Ishikawa (cell line): ENCODE measurements around the gene ARHGAP22.

ENCODE experiments used
- CEBPB ChIP-seq: IDR thresholded peaks from 2 replicates; pipeline ENCODE4 v1.6.1; 2012
- CREB1 ChIP-seq: IDR thresholded peaks from 2 replicates; pipeline ENCODE4 v1.6.1; 2012; ENCODE audit warnings: low read depth
- EGR1 ChIP-seq: IDR thresholded peaks from 2 replicates; pipeline ENCODE4 v1.6.1; 2012
- EP300 ChIP-seq: IDR thresholded peaks from 2 replicates; pipeline ENCODE4 v1.6.1; 2012; ENCODE audit warnings: borderline replicate concordance
- FOXM1 ChIP-seq: IDR thresholded peaks from 2 replicates; pipeline ENCODE4 v1.6.1; 2012; ENCODE audit warnings: low read depth, borderline replicate concordance
- MAX ChIP-seq: IDR thresholded peaks from 2 replicates; pipeline ENCODE4 v1.6.1; 2012
- NFIC ChIP-seq: IDR thresholded peaks from 2 replicates; pipeline ENCODE4 v1.6.1; 2012
- RAD21 ChIP-seq: IDR thresholded peaks from 2 replicates; pipeline ENCODE4 v1.6.1; 2012; ENCODE audit warnings: low read depth
- REST ChIP-seq: IDR thresholded peaks from 2 replicates; pipeline ENCODE4 v1.6.1; 2012; ENCODE audit warnings: low read depth, mild to moderate bottlenecking
- TAF1 ChIP-seq: IDR thresholded peaks from 2 replicates; pipeline ENCODE4 v1.6.1; 2012; ENCODE audit warnings: low read depth, mild to moderate bottlenecking
- TCF12 ChIP-seq: IDR thresholded peaks from 2 replicates; pipeline ENCODE4 v1.6.1; 2012; ENCODE audit warnings: low read depth
- TEAD4 ChIP-seq: IDR thresholded peaks from 2 replicates; pipeline ENCODE4 v1.6.1; 2012
- USF1 ChIP-seq: IDR thresholded peaks from 2 replicates; pipeline ENCODE4 v1.6.1; 2012
- YY1 ChIP-seq: IDR thresholded peaks from 2 replicates; pipeline ENCODE4 v1.6.1; 2012; ENCODE audit warnings: low read depth
- ZBTB7A ChIP-seq: IDR thresholded peaks from 2 replicates; pipeline ENCODE4 v1.6.1; 2012; ENCODE audit warnings: low read depth

Gene ARHGAP22

GRCh38 chr10:48475943-48476278, 129.0 kb downstream of the ARHGAP22 start:
- TF ChIP-seq TEAD4 (no peak), NFIC (no peak), MAX (no peak)

- TF ChIP-seq EP300 (no peak), FOXM1 (no peak), YY1 (no peak), TEAD4 (no peak), NFIC (no peak), CEBPB (no peak), USF1 (no peak), ZBTB7A (no peak), RAD21 (no peak), TCF12 (no peak), EGR1 (no peak), CREB1 (no peak), REST (no peak), TAF1 (no peak), MAX (no peak)
Measured at GRCh38 chr10:48474765-48475365, 130.0 kb downstream of the ARHGAP22 start.

- TF ChIP-seq TAF1 (no peak), USF1 (no peak), FOXM1 (no peak), CREB1 (no peak), TCF12 (no peak), NFIC (no peak), MAX (no peak), ZBTB7A (no peak), YY1 (no peak), REST (no peak)
Measured at GRCh38 chr10:48473704-48474103, 131.2 kb downstream of the ARHGAP22 start.

GRCh38 chr10:48472501-48473069, 132.3 kb downstream of the ARHGAP22 start:
- TF ChIP-seq YY1 (no peak), USF1 (no peak), ZBTB7A (no peak), NFIC (no peak), TEAD4 (no peak), MAX (no peak), EP300 (no peak), RAD21 (no peak), TCF12 (no peak), EGR1 (no peak), CREB1 (no peak), CEBPB (no peak), REST (no peak), TAF1 (no peak)
